H9 (cell line): Measurements from ENCODE around the gene ZDHHC12. TPM values are rescaled to one million over a fixed set of nuclear protein-coding genes. Genes with fewer than 3 reads are reported as not detected.

Experiments
- DNase-seq: peaks from one replicate; pipeline ENCODE4 v3.0.0-alpha.2; 2017
- H2AFZ ChIP-seq: one replicate; pipeline ENCODE4 v1.6.1; 2013; ENCODE audit warnings: mild to moderate bottlenecking, low read length, control low read depth, moderate library complexity
- H2AK5ac ChIP-seq: 2 replicates; pipeline ENCODE4 v1.6.1; 2013; ENCODE audit warnings: low read length, control low read depth, mixed read lengths; ENCODE audit not compliant: insufficient read length
- H2BK120ac ChIP-seq: one replicate; pipeline ENCODE4 v1.6.1; 2013; ENCODE audit warnings: low read depth, mild to moderate bottlenecking, low read length, control low read depth, inconsistent platforms; ENCODE audit not compliant: poor library complexity, severe bottlenecking
- H2BK12ac ChIP-seq: 2 replicates; pipeline ENCODE4 v1.6.1; 2013; ENCODE audit warnings: low read length, control low read depth, mixed read lengths, low read depth; ENCODE audit not compliant: insufficient read length
- H2BK15ac ChIP-seq: 2 replicates; pipeline ENCODE4 v1.6.1; 2013; ENCODE audit warnings: low read depth, low read length, control low read depth
- H2BK20ac ChIP-seq: one replicate; pipeline ENCODE4 v1.6.1; 2013; ENCODE audit warnings: low read depth, mild to moderate bottlenecking, low read length, control low read depth, inconsistent platforms; ENCODE audit not compliant: poor library complexity, severe bottlenecking
- H2BK5ac ChIP-seq: 2 replicates; pipeline ENCODE4 v1.6.1; 2013; ENCODE audit warnings: low read length, control low read depth, mixed read lengths; ENCODE audit not compliant: insufficient read length
- H3K14ac ChIP-seq: 2 replicates; pipeline ENCODE4 v1.6.1; 2013; ENCODE audit warnings: low read length, control low read depth; ENCODE audit not compliant: insufficient read depth
- H3K18ac ChIP-seq: 2 replicates; pipeline ENCODE4 v1.6.1; 2013; ENCODE audit warnings: low read depth, mild to moderate bottlenecking, mixed read lengths, low read length, control low read depth; ENCODE audit not compliant: insufficient read length
- H3K23ac ChIP-seq: 2 replicates; pipeline ENCODE4 v1.6.1; 2013; ENCODE audit warnings: low read length, control low read depth, mixed read lengths, low read depth; ENCODE audit not compliant: insufficient read length
- H3K23me2 ChIP-seq: 2 replicates; pipeline ENCODE4 v1.6.1; 2013; ENCODE audit warnings: low read depth, mild to moderate bottlenecking, mixed read lengths, low read length, control low read depth; ENCODE audit not compliant: insufficient read length, poor library complexity, severe bottlenecking
- H3K27ac ChIP-seq: 2 replicates; pipeline ENCODE4 v1.5.1; 2013; ENCODE audit warnings: low read length, control low read depth, mixed read lengths, low read depth; ENCODE audit not compliant: insufficient read length
- H3K27me3 ChIP-seq: 2 replicates; pipeline ENCODE4 v1.6.1; 2013; ENCODE audit warnings: low read length, control low read depth, inconsistent platforms; ENCODE audit not compliant: insufficient read depth
- H3K4ac ChIP-seq: 2 replicates; pipeline ENCODE4 v1.6.1; 2013; ENCODE audit warnings: low read depth, mild to moderate bottlenecking, control low read depth, inconsistent platforms, low read length, moderate library complexity
- H3K4me1 ChIP-seq: 2 replicates; pipeline ENCODE4 v1.6.1; 2013; ENCODE audit warnings: low read length, control low read depth, inconsistent platforms; ENCODE audit not compliant: insufficient read depth
- H3K4me2 ChIP-seq: 2 replicates; pipeline ENCODE4 v1.6.1; 2013; ENCODE audit warnings: low read length, control low read depth, mixed read lengths; ENCODE audit not compliant: insufficient read length, insufficient read depth
- H3K56ac ChIP-seq: 2 replicates; pipeline ENCODE4 v1.6.1; 2013; ENCODE audit warnings: low read depth, mild to moderate bottlenecking, mixed read lengths, low read length, control low read depth; ENCODE audit not compliant: insufficient read length
- H3K79me1 ChIP-seq: 2 replicates; pipeline ENCODE4 v1.6.1; 2013; ENCODE audit warnings: low read depth, mild to moderate bottlenecking, moderate library complexity, low read length, control low read depth, inconsistent platforms; ENCODE audit not compliant: insufficient read depth, poor library complexity, severe bottlenecking
- H3K79me2 ChIP-seq: 2 replicates; pipeline ENCODE4 v1.6.1; 2013; ENCODE audit warnings: low read length, control low read depth, inconsistent platforms; ENCODE audit not compliant: insufficient read depth
- H3K9ac ChIP-seq: 2 replicates; pipeline ENCODE4 v1.6.1; 2013; ENCODE audit warnings: low read length, control low read depth, mixed read lengths; ENCODE audit not compliant: insufficient read length; ENCODE audit errors: extremely low read depth
- H3K9me3 ChIP-seq: one replicate; pipeline ENCODE4 v1.6.1; 2013; ENCODE audit warnings: low read depth, low read length, inconsistent platforms; ENCODE audit not compliant: control insufficient read depth
- H3T11ph ChIP-seq: one replicate; pipeline ENCODE4 v1.6.1; 2013; ENCODE audit warnings: mild to moderate bottlenecking, low read length, control low read depth, inconsistent platforms
- H4K20me1 ChIP-seq: one replicate; pipeline ENCODE4 v1.6.1; 2013; ENCODE audit not compliant: control insufficient read depth, insufficient read length, insufficient read depth
- H4K5ac ChIP-seq: 2 replicates; pipeline ENCODE4 v1.6.1; 2013; ENCODE audit warnings: low read depth, mild to moderate bottlenecking, mixed read lengths, low read length, control low read depth; ENCODE audit not compliant: insufficient read length
- H4K8ac ChIP-seq: replicated peaks from 2 replicates; pipeline ENCODE4 v1.6.1; 2013; ENCODE audit warnings: low read length, control low read depth, mixed read lengths, low read depth; ENCODE audit not compliant: insufficient read length
- H4K91ac ChIP-seq: 2 replicates; pipeline ENCODE4 v1.6.1; 2013; ENCODE audit warnings: low read depth, mild to moderate bottlenecking, moderate library complexity, mixed read lengths, low read length, control low read depth; ENCODE audit not compliant: insufficient read length
- H3K27ac Mint-ChIP-seq, 3 experiments: 2 replicates in 2 of 3; 3 replicates in 1 of 3; pipeline ENCODE4 v1.8.0; 2020 to 2021; ENCODE audit warnings: mixed read lengths in 3 of 3, mild to moderate bottlenecking in 1 of 3, moderate library complexity in 1 of 3
- H3K27me3 Mint-ChIP-seq: 2 replicates; pipeline ENCODE4 v1.8.0; 2021; ENCODE audit warnings: low read depth, mild to moderate bottlenecking, moderate library complexity, mixed read lengths
- H3K36me3 Mint-ChIP-seq, 3 experiments: 2 replicates in 2 of 3; 3 replicates in 1 of 3; pipeline ENCODE4 v1.8.0; 2020 to 2021; ENCODE audit warnings: low read depth in 3 of 3, mixed read lengths in 3 of 3; ENCODE audit not compliant: insufficient read depth in 1 of 3
- H3K4me1 Mint-ChIP-seq, 2 experiments: 2 replicates each; pipeline ENCODE4 v1.8.0; 2020; ENCODE audit warnings: mixed read lengths in 2 of 2
- H3K4me3 Mint-ChIP-seq, 2 experiments: 2 replicates in 1 of 2; 3 replicates in 1 of 2; pipeline ENCODE4 v1.8.0; 2020 to 2021; ENCODE audit warnings: mild to moderate bottlenecking in 2 of 2, mixed read lengths in 2 of 2, moderate library complexity in 1 of 2
- H3K9me3 Mint-ChIP-seq, 2 experiments: 2 replicates in 1 of 2; 3 replicates in 1 of 2; pipeline ENCODE4 v1.8.0; 2020; ENCODE audit warnings: mild to moderate bottlenecking in 2 of 2, mixed read lengths in 2 of 2, moderate library complexity in 1 of 2
- WGBS: extraction: QIAGEN DNeasy Blood & Tissue Kit; methylation state at CpG from one replicate; pipeline ENCODE4 v1.1.7; 2013; ENCODE audit warnings: missing lambda C conversion rate, low lambda C conversion rate, mixed read lengths; ENCODE audit not compliant: insufficient read length; ENCODE audit errors: extremely low coverage; 5-methylcytosine and 5-hydroxymethylcytosine counted together
- total RNA-seq: library from RNA; stranded (reverse); gene quantifications from 2 replicates; pipeline ENCODE4 v1.2.1, GENCODE V29; 2021
- TF ChIP-seq, protein P1 (sequence below): fragments of 200-600 bp; sonication (generic); conservative IDR thresholded peaks from 3 replicates; pipeline ENCODE4 v1.8.0; 2021; ENCODE audit warnings: antibody characterized with exemption, mild to moderate bottlenecking

The ZDHHC12 gene
- total RNA-seq, 1 experiment from 2014 or later, result 42.8 TPM

DNA sequence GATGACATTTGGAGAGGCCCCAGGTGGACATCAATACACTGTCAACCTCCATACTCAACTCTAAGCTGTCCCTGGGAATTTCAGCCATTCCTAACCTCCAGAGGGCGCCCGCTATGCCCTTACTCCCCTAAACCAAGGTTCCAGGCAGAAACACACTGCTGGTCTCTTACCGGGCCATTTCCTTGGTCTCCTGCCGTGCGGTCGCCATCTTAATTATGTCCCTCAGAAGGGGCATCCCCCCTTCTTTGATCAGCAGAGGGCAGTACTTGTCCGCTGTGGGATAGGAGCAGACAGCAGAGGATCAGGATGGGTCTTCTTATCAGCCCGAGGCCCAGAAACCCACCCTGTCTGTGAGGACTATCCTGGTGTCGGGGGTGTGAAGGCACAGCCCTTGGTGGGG is 9.3 kb upstream of the ZDHHC12 start:
- no CpG with 5 or more reads among the region's 9 CpGs for WGBS
- no peaks in the 10 kb centered on the region for H3K9me3 ChIP-seq
- no peak overlapping the region for H3K4ac ChIP-seq
- no peak overlapping the region for H3K18ac ChIP-seq
- no peak overlapping the region for H2BK120ac ChIP-seq
- no peak overlapping the region for H3T11ph ChIP-seq
- no peak overlapping the region for H2AFZ ChIP-seq
- H3K27ac ChIP-seq, result no peak overlapping the region
- Mint-ChIP-seq H3K27ac (peak overlapping the region; percentile 86 to 93 (median 91); a peak in 6 of 7 replicates), H3K27me3 (no peaks in the 10 kb centered on the region; the same call in 1 of the 2 replicates), H3K4me1 (peaks cover 6 to 11% of the 10 kb centered on the region in 2 experiments), H3K9me3 (no peaks in the 10 kb centered on the region), H3K4me3 (peak overlapping the region in 1 of 2 experiments; percentile 55; a peak in 2 of 5 replicates), H3K36me3 (peaks cover 0 to 22% (median 14%) of the 10 kb centered on the region in 3 experiments; a peak in 4 of 7 replicates)
- H2BK12ac ChIP-seq, result no peak overlapping the region
- no peaks in the 10 kb centered on the region for H3K79me1 ChIP-seq
- no peaks in the 10 kb centered on the region for H3K79me2 ChIP-seq
- H3K14ac ChIP-seq, result no peak overlapping the region
- peak; percentile 97 for DNase-seq
- H2AK5ac ChIP-seq, result no peak overlapping the region
- H3K4me2 ChIP-seq, result no peak overlapping the region
- H4K91ac ChIP-seq, result no peak overlapping the region
- H2BK20ac ChIP-seq, result no peak overlapping the region
- H3K4me1 ChIP-seq, result no peaks in the 10 kb centered on the region
- TF ChIP-seq, protein P1, sequence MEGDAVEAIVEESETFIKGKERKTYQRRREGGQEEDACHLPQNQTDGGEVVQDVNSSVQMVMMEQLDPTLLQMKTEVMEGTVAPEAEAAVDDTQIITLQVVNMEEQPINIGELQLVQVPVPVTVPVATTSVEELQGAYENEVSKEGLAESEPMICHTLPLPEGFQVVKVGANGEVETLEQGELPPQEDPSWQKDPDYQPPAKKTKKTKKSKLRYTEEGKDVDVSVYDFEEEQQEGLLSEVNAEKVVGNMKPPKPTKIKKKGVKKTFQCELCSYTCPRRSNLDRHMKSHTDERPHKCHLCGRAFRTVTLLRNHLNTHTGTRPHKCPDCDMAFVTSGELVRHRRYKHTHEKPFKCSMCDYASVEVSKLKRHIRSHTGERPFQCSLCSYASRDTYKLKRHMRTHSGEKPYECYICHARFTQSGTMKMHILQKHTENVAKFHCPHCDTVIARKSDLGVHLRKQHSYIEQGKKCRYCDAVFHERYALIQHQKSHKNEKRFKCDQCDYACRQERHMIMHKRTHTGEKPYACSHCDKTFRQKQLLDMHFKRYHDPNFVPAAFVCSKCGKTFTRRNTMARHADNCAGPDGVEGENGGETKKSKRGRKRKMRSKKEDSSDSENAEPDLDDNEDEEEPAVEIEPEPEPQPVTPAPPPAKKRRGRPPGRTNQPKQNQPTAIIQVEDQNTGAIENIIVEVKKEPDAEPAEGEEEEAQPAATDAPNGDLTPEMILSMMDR, result peak; percentile 96
- no peak overlapping the region for H4K8ac ChIP-seq
- H3K9ac ChIP-seq, result no peak overlapping the region
- H4K20me1 ChIP-seq, result no peaks in the 10 kb centered on the region
- no peak overlapping the region for H3K56ac ChIP-seq
- H2BK5ac ChIP-seq, result no peak overlapping the region
- no peak overlapping the region for H3K23ac ChIP-seq
- H2BK15ac ChIP-seq, result no peak overlapping the region
- no peaks in the 10 kb centered on the region for H3K27me3 ChIP-seq
- H3K23me2 ChIP-seq, result no peaks in the 10 kb centered on the region
- no peak overlapping the region for H4K5ac ChIP-seq
